ENCODE measurements around the gene LZTS3.

GRCh38 chr20:3172126-3172932, 1.0 kb downstream of the LZTS3 start:
- TF ChIP-seq EZH2 (IDR thresholded peaks at IDR 0.05) (no peak), POLR2AphosphoS5 (IDR thresholded peaks at IDR 0.05; ENCODE audit: borderline replicate concordance, low read depth, low read length) (no peak), FOXP2 (optimal IDR thresholded peaks at IDR 0.05; ENCODE audit: control extremely low read depth, extremely low read length, insufficient read depth) (no peak)

Data from SK-N-MC (cell line).